Caco-2 (cell line): ENCODE results near the gene HECA. TPM values are rescaled to one million over a fixed set of nuclear protein-coding genes. Genes with fewer than 3 reads are reported as not detected.
"Not testable (repeated sequence)": the region's sequence is repeated elsewhere in the genome, so short reads cannot be mapped to it uniquely, and the experiment has no call there.

Experiments
- BruUV-seq: library from RNA; stranded (reverse); fragments of 400-500 nt; replicated peaks from 2 replicates; lab custom pipeline; 2021; lab: Mats Ljungman, UMichigan
- CTCF ChIA-PET: fragments of 300-600 bp; sonication (Branson Sonifier 250); formaldehyde crosslinking; loops from one replicate; lab custom pipeline; 2022; ENCODE audit warnings: antibody characterized with exemption; lab: Charles Lee
- POLR2A ChIA-PET: fragments of 300-600 bp; sonication (Branson Sonifier 250); formaldehyde crosslinking; loops from one replicate; lab custom pipeline; 2022; ENCODE audit warnings: antibody characterized with exemption; lab: Charles Lee
- DNase-seq, 2 experiments: peaks; one replicate each; pipeline versions ENCODE4 v3.0.0 to v3.0.0-alpha.2; 2020 to 2022
- H3K27me3 ChIP-seq: replicated peaks from 2 replicates; pipeline ENCODE4 v1.6.0; 2011; ENCODE audit warnings: low read length; ENCODE audit not compliant: control insufficient read depth, insufficient read depth
- H3K36me3 ChIP-seq: 2 replicates; pipeline ENCODE4 v1.5.1; 2011; ENCODE audit warnings: low read length; ENCODE audit not compliant: control insufficient read depth, insufficient read depth
- H3K4me1 ChIP-seq: fragments of 250-450 bp; sonication (Bioruptor Pico); 2 replicates; pipeline ENCODE4 v1.5.1; 2020; ENCODE audit warnings: mild to moderate bottlenecking
- H3K4me3 ChIP-seq: 2 replicates; pipeline ENCODE4 v1.5.1; 2011; ENCODE audit warnings: low read depth, mild to moderate bottlenecking, control low read depth, low read length
- H3K9me3 ChIP-seq: fragments of 250-450 bp; sonication (Bioruptor Pico); 2 replicates; pipeline ENCODE4 v1.5.1; 2020; ENCODE audit warnings: mild to moderate bottlenecking, moderate library complexity
- H3K27ac Mint-ChIP-seq: one replicate; pipeline ENCODE4 v1.8.0; 2022; ENCODE audit warnings: mixed read lengths; ENCODE audit not compliant: unreplicated experiment
- H3K27me3 Mint-ChIP-seq: one replicate; pipeline ENCODE4 v1.8.0; 2022; ENCODE audit warnings: mixed read lengths; ENCODE audit not compliant: insufficient read depth, unreplicated experiment
- H3K36me3 Mint-ChIP-seq: one replicate; pipeline ENCODE4 v1.8.0; 2022; ENCODE audit warnings: mild to moderate bottlenecking, mixed read lengths; ENCODE audit not compliant: insufficient read depth, unreplicated experiment
- H3K4me1 Mint-ChIP-seq: one replicate; pipeline ENCODE4 v1.8.0; 2022; ENCODE audit warnings: low read depth, mixed read lengths; ENCODE audit not compliant: unreplicated experiment
- H3K4me3 Mint-ChIP-seq: one replicate; pipeline ENCODE4 v1.8.0; 2022; ENCODE audit warnings: mild to moderate bottlenecking, moderate library complexity, mixed read lengths; ENCODE audit not compliant: unreplicated experiment
- H3K9me3 Mint-ChIP-seq: one replicate; pipeline ENCODE4 v1.8.0; 2022; ENCODE audit warnings: mixed read lengths; ENCODE audit not compliant: unreplicated experiment
- CTCF ChIP-seq, 2 experiments: fragments of 200-600 bp in 1 of 2; IDR thresholded peaks; 1 replicate in 1 of 2; 2 replicates in 1 of 2; pipeline versions ENCODE4 v1.5.1 to v1.8.0; 2011 to 2022; ENCODE audit warnings: antibody characterized with exemption in 1 of 2, control low read depth in 1 of 2, inconsistent platforms in 1 of 2, low read depth in 1 of 2, low read length in 1 of 2, mild to moderate bottlenecking in 1 of 2, moderate library complexity in 1 of 2; ENCODE audit not compliant: insufficient read depth in 1 of 2, severe bottlenecking in 1 of 2, unreplicated experiment in 1 of 2
- intact Hi-C: fragments of 100-400 bp; cut with micrococcal nuclease; formaldehyde crosslinking; loops from one replicate; pipeline ENCODE4 v1.10.0; 2022; ENCODE audit not compliant: unreplicated experiment
- total RNA-seq: library from RNA; stranded (reverse); gene quantifications from 2 replicates; pipeline ENCODE4 v1.2.3, GENCODE V29; 2022

HECA gene
- total RNA-seq, 1 experiment from 2014 or later: 4.9 TPM

- H3K9me3 Mint-ChIP-seq: peaks cover under 1% of the 10 kb centered on the region
- H3K9me3 ChIP-seq: 0 out of 2 replicates have a peak, but pooled peaks cover 3% of the 10 kb centered on the region
- no peak overlapping the region for H3K4me3 ChIP-seq
- no peak for DNase-seq
- H3K27me3 Mint-ChIP-seq: peaks cover 3% of the 10 kb centered on the region
- H3K36me3 Mint-ChIP-seq: no peaks in the 10 kb centered on the region
- H3K27ac Mint-ChIP-seq: no peak overlapping the region
- TF ChIP-seq CTCF (IDR thresholded peaks at IDR 0.05; ENCODE audit: insufficient read depth in 1 of 2, low read depth in 1 of 2, low read length in 1 of 2, severe bottlenecking in 1 of 2, unreplicated experiment in 1 of 2): no peak
- intact Hi-C loops: loop anchor here (10.0 kb wide), 1 partner anchor 387 kb away; no protein-coding TSS in a partner anchor
- POLR2A ChIA-PET: no interaction called here
- H3K4me1 ChIP-seq: no peaks in the 10 kb centered on the region
- no peaks in the 10 kb centered on the region for H3K27me3 ChIP-seq
- CTCF ChIA-PET: no interaction called here
- no peaks in the 10 kb centered on the region for H3K4me1 Mint-ChIP-seq
- no peak overlapping the region for H3K4me3 Mint-ChIP-seq
- no peaks in the 10 kb centered on the region for H3K36me3 ChIP-seq
- BruUV-seq: no TSS peak
These were observed 66.5 kb downstream of the HECA start for GRCh38 chr6:139201378-139201777.

GRCh38 chr6:139204978-139205377 lies 70.1 kb downstream of the HECA start:
- no peak overlapping the region for H3K4me3 Mint-ChIP-seq
- H3K4me1 Mint-ChIP-seq: no peaks in the 10 kb centered on the region
- no TSS peak for BruUV-seq
- no peaks in the 10 kb centered on the region for H3K36me3 ChIP-seq
- no peaks in the 10 kb centered on the region for H3K36me3 Mint-ChIP-seq
- no peak for DNase-seq
- no peaks in the 10 kb centered on the region for H3K27me3 ChIP-seq
- peaks cover 29% of the 10 kb centered on the region for H3K9me3 Mint-ChIP-seq
- TF ChIP-seq CTCF (IDR thresholded peaks at IDR 0.05; ENCODE audit: insufficient read depth in 1 of 2, low read depth in 1 of 2, low read length in 1 of 2, severe bottlenecking in 1 of 2, unreplicated experiment in 1 of 2): no peak
- no peak overlapping the region for H3K4me3 ChIP-seq
- ChIA-PET CTCF (interaction anchor here (0.6 to 0.9 kb wide), 2 partner anchors 12 to 14 kb away, joined by 3 read pairs; no protein-coding TSS in a partner anchor), POLR2A (no interaction called here)
- H3K27me3 Mint-ChIP-seq: peaks cover 3% of the 10 kb centered on the region
- H3K27ac Mint-ChIP-seq: no peak overlapping the region
- intact Hi-C loops: loop anchor here (10.0 kb wide), 1 partner anchor 390 kb away; no protein-coding TSS in a partner anchor
- no peaks in the 10 kb centered on the region for H3K4me1 ChIP-seq
- 0 out of 2 replicates have a peak, but pooled peaks cover 3% of the 10 kb centered on the region for H3K9me3 ChIP-seq

GRCh38 chr6:139205843-139206242 lies 71.0 kb downstream of the HECA start:
- DNase-seq: no peak
- H3K36me3 Mint-ChIP-seq: no peaks in the 10 kb centered on the region
- no peaks in the 10 kb centered on the region for H3K4me1 Mint-ChIP-seq
- Histone ChIP-seq H3K4me1 (no peaks in the 10 kb centered on the region), H3K27me3 (no peaks in the 10 kb centered on the region), H3K9me3 (0 out of 2 replicates have a peak, but pooled peaks cover 3% of the 10 kb centered on the region), H3K4me3 (no peak overlapping the region), H3K36me3 (no peaks in the 10 kb centered on the region)
- H3K27ac Mint-ChIP-seq: no peak overlapping the region
- H3K9me3 Mint-ChIP-seq: peaks cover 29% of the 10 kb centered on the region
- CTCF ChIA-PET: no interaction called here
- intact Hi-C loops: loop anchor here (10.0 kb wide), 1 partner anchor 391 kb away; no protein-coding TSS in a partner anchor
- TF ChIP-seq CTCF (IDR thresholded peaks at IDR 0.05; ENCODE audit: insufficient read depth in 1 of 2, low read depth in 1 of 2, low read length in 1 of 2, severe bottlenecking in 1 of 2, unreplicated experiment in 1 of 2): no peak
- POLR2A ChIA-PET: no interaction called here
- peaks cover 3% of the 10 kb centered on the region for H3K27me3 Mint-ChIP-seq
- H3K4me3 Mint-ChIP-seq: no peak overlapping the region
- no TSS peak for BruUV-seq

- H3K9me3 Mint-ChIP-seq: peaks cover 38% of the 10 kb centered on the region
These were observed 75.9 kb downstream of the HECA start for GRCh38 chr6:139210766-139211165.

GRCh38 chr6:139212460-139212859 lies 77.6 kb downstream of the HECA start:
- H3K27me3 Mint-ChIP-seq, POLR2A ChIA-PET, H3K9me3 ChIP-seq, H3K36me3 Mint-ChIP-seq, H3K36me3 ChIP-seq, DNase-seq, intact Hi-C loops, H3K27me3 ChIP-seq, BruUV-seq, H3K4me1 Mint-ChIP-seq, H3K4me1 ChIP-seq, H3K27ac Mint-ChIP-seq, H3K4me3 ChIP-seq, H3K4me3 Mint-ChIP-seq, CTCF ChIA-PET: not testable (repeated sequence)
- H3K9me3 Mint-ChIP-seq: peaks cover 27% of the 10 kb centered on the region

More at GRCh38 chr6:139210766-139211165, 75.9 kb downstream of the HECA start:
- H3K36me3 ChIP-seq, H3K4me1 Mint-ChIP-seq, CTCF ChIA-PET, POLR2A ChIA-PET, H3K4me3 ChIP-seq, H3K27ac Mint-ChIP-seq, H3K4me1 ChIP-seq, intact Hi-C loops, H3K9me3 ChIP-seq, H3K4me3 Mint-ChIP-seq, H3K36me3 Mint-ChIP-seq, H3K27me3 ChIP-seq, H3K27me3 Mint-ChIP-seq, DNase-seq, BruUV-seq: not testable (repeated sequence)
